ENCODE results near the gene STXBP5. TPM values are rescaled to one million over a fixed set of nuclear protein-coding genes. Genes with fewer than 3 reads are reported as not detected.

The STXBP5 gene
- total RNA-seq, 1 experiment from 2014 or later: 11.6 TPM

DNA sequence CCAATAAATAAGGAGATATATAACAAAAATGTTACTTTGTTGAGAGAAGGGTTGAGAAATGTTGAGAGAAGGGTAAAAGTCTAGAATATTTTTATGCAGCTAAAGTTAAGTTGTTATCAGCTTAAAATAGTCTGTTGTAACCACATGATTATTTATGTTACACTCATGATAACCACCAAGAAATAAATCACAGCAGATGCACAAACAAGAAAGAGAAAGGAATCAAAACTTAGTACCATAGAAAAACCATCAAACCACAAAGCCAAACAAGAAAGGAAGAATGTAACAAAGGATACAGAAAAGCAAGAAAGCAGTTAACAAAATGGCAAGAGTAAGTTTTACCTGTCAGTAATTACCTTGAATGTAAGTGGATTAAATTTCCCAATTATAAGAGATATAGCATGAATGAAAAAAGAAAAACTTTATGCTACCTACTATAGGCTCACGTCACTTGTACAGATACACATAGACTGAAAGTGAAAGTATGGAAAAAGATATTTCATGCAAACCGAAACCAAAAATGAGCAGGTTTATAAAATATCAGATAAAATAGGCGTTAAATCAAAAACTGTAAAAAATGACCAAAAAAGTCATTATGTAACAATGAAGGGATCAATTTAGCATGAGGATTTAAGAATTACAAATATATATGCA lies 93.6 kb downstream of the STXBP5 start:
- Histone ChIP-seq H3K4me2 (ENCODE audit: insufficient read depth, insufficient read length, low read length) (no peak overlapping the region), H4K8ac (replicated peaks; ENCODE audit: insufficient read length, low read depth, low read length) (no peak overlapping the region), H3K4me1 (ENCODE audit: insufficient read depth, low read length) (no peaks in the 10 kb centered on the region), H3K79me2 (ENCODE audit: insufficient read depth, low read length) (no peaks in the 10 kb centered on the region), H3K4ac (ENCODE audit: low read depth, low read length) (no peak overlapping the region), H2BK120ac (ENCODE audit: low read depth, low read length, poor library complexity, severe bottlenecking) (no peak overlapping the region), H2AFZ (ENCODE audit: low read length) (no peak overlapping the region), H4K5ac (ENCODE audit: insufficient read length, low read depth, low read length) (no peak overlapping the region), H3K27me3 (ENCODE audit: insufficient read depth, low read length) (no peaks in the 10 kb centered on the region), H3T11ph (ENCODE audit: low read length) (no peak overlapping the region), H2BK15ac (ENCODE audit: low read depth, low read length) (no peak overlapping the region), H3K79me1 (ENCODE audit: insufficient read depth, low read depth, low read length, poor library complexity, severe bottlenecking) (no peaks in the 10 kb centered on the region), H3K27ac (ENCODE audit: insufficient read length, low read depth, low read length) (no peak overlapping the region), H4K20me1 (ENCODE audit: control insufficient read depth, insufficient read depth, insufficient read length) (no peaks in the 10 kb centered on the region), H3K18ac (ENCODE audit: insufficient read length, low read depth, low read length) (no peak overlapping the region), H3K56ac (ENCODE audit: insufficient read length, low read depth, low read length) (no peak overlapping the region), H3K9ac (ENCODE audit: extremely low read depth, insufficient read length, low read length) (no peak overlapping the region), H2BK12ac (ENCODE audit: insufficient read length, low read depth, low read length) (no peak overlapping the region), H3K9me3 (ENCODE audit: control insufficient read depth, low read depth, low read length) (no peaks in the 10 kb centered on the region), H3K14ac (ENCODE audit: insufficient read depth, low read length) (no peak overlapping the region), H2BK20ac (ENCODE audit: low read depth, low read length, poor library complexity, severe bottlenecking) (no peak overlapping the region), H2AK5ac (ENCODE audit: insufficient read length, low read length) (no peak overlapping the region), H3K23me2 (ENCODE audit: insufficient read length, low read depth, low read length, poor library complexity, severe bottlenecking) (no peaks in the 10 kb centered on the region), H2BK5ac (ENCODE audit: insufficient read length, low read length) (no peak overlapping the region), H3K23ac (ENCODE audit: insufficient read length, low read depth, low read length) (no peak overlapping the region), H4K91ac (ENCODE audit: insufficient read length, low read depth, low read length) (no peak overlapping the region)
- Mint-ChIP-seq H3K27me3 (ENCODE audit: low read depth) (no peaks in the 10 kb centered on the region), H3K27ac (no peak overlapping the region), H3K4me1 (no peaks in the 10 kb centered on the region), H3K9me3 (peaks cover 21 to 47% of the 10 kb centered on the region in 2 experiments), H3K4me3 (no peak overlapping the region), H3K36me3 (ENCODE audit: insufficient read depth in 1 of 3, low read depth in 3 of 3) (peaks cover 40 to 52% (median 50%) of the 10 kb centered on the region in 3 experiments)
- WGBS (ENCODE audit: extremely low coverage, insufficient read length, low lambda C conversion rate): no CpG with 5 or more reads among the region's 3 CpGs
- no peak for DNase-seq
- TF ChIP-seq, protein P1, sequence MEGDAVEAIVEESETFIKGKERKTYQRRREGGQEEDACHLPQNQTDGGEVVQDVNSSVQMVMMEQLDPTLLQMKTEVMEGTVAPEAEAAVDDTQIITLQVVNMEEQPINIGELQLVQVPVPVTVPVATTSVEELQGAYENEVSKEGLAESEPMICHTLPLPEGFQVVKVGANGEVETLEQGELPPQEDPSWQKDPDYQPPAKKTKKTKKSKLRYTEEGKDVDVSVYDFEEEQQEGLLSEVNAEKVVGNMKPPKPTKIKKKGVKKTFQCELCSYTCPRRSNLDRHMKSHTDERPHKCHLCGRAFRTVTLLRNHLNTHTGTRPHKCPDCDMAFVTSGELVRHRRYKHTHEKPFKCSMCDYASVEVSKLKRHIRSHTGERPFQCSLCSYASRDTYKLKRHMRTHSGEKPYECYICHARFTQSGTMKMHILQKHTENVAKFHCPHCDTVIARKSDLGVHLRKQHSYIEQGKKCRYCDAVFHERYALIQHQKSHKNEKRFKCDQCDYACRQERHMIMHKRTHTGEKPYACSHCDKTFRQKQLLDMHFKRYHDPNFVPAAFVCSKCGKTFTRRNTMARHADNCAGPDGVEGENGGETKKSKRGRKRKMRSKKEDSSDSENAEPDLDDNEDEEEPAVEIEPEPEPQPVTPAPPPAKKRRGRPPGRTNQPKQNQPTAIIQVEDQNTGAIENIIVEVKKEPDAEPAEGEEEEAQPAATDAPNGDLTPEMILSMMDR (conservative IDR thresholded peaks at IDR 0.05): no peak

Measured in H9 (cell line).